Stomach smooth muscle (tissue), 2 donors: ENCODE measurements around the gene KIF25.

ENCODE experiments used
- H3K27ac ChIP-seq: one replicate; pipeline ENCODE4 v1.7.0; 2013; ENCODE audit warnings: mild to moderate bottlenecking, low read length, inconsistent platforms
- H3K27me3 ChIP-seq, 2 donors: one replicate each; pipeline ENCODE4 v1.7.0; 2013; ENCODE audit warnings: low read length in 2 of 2; ENCODE audit not compliant: insufficient read depth in 2 of 2, control insufficient read depth in 1 of 2
- H3K36me3 ChIP-seq, 2 donors: one replicate each; pipeline ENCODE4 v1.7.0; 2013; ENCODE audit warnings: low read length in 2 of 2; ENCODE audit not compliant: control insufficient read depth in 2 of 2, insufficient read depth in 2 of 2
- H3K4me1 ChIP-seq: one replicate; pipeline ENCODE4 v1.7.0; 2013; ENCODE audit warnings: low read length; ENCODE audit not compliant: control insufficient read depth, insufficient read depth
- H3K4me3 ChIP-seq, 2 donors: one replicate each; pipeline ENCODE4 v1.7.0; 2013; ENCODE audit warnings: low read length in 2 of 2
- H3K9ac ChIP-seq, 2 donors: one replicate each; pipeline ENCODE4 v1.7.0; 2013; ENCODE audit warnings: low read length in 2 of 2, mild to moderate bottlenecking in 1 of 2
- H3K9me3 ChIP-seq, 2 donors: one replicate each; pipeline ENCODE4 v1.7.0; 2013; ENCODE audit warnings: low read length in 2 of 2; ENCODE audit not compliant: control insufficient read depth in 2 of 2
- donor health status: healthy.
- donor health status: Pancreatic carcinoma.

KIF25 gene

GRCh38 chr6:168028181-168028580 is 30.7 kb downstream of the KIF25 start:
- H3K4me1 ChIP-seq: no peaks in the 10 kb centered on the region
- no peak overlapping the region for H3K27ac ChIP-seq
- H3K9me3 ChIP-seq: no peaks in the 10 kb centered on the region
- H3K27me3 ChIP-seq: peaks cover 0 to 6% of the 10 kb centered on the region in 2 donors
- H3K9ac ChIP-seq: no peak overlapping the region
- no peak overlapping the region for H3K4me3 ChIP-seq
- H3K36me3 ChIP-seq: no peaks in the 10 kb centered on the region

- H3K27me3 ChIP-seq: peaks cover 0 to 6% of the 10 kb centered on the region in 2 donors
- H3K4me1 ChIP-seq: no peaks in the 10 kb centered on the region
- no peak overlapping the region for H3K4me3 ChIP-seq
- no peak overlapping the region for H3K9ac ChIP-seq
- no peaks in the 10 kb centered on the region for H3K36me3 ChIP-seq
- no peak overlapping the region for H3K27ac ChIP-seq
- H3K9me3 ChIP-seq: no peaks in the 10 kb centered on the region
These were observed 32.2 kb downstream of the KIF25 start for GRCh38 chr6:168029459-168030217.

DNA sequence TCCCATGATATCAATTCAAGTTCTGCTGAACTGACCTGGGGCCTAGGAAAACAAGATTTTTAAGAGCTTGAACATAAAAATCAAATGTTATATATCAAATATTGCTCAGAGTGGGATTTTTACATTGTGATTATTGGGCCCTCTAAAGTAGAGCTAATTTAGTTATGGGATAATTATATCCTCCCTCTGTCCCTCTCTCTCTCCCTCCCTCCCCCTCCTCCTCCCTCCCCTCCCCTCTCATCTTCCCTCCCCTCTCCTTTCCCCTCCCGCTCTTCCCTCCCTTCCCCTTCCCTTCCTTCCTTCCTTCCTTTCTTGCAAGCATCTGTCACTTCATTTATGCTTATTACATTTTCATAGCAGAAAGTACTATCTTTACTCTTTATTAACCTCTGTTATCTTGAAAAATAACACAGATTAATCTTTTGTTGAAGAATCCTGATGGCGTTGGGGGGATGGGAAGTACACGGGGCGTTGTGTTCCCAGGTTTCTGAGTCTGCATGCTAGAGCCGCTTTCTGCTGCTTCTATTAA is 32.8 kb downstream of the KIF25 start:
- peaks cover 0 to 6% of the 10 kb centered on the region in 2 donors for H3K27me3 ChIP-seq
- H3K27ac ChIP-seq: no peak overlapping the region
- H3K4me3 ChIP-seq: no peak overlapping the region
- H3K4me1 ChIP-seq: no peaks in the 10 kb centered on the region
- no peak overlapping the region for H3K9ac ChIP-seq
- H3K9me3 ChIP-seq: no peaks in the 10 kb centered on the region
- H3K36me3 ChIP-seq: no peaks in the 10 kb centered on the region

- peaks cover 6% of the 10 kb centered on the region for H3K4me1 ChIP-seq
- H3K9ac ChIP-seq: no peak overlapping the region
- H3K36me3 ChIP-seq: no peaks in the 10 kb centered on the region
- no peak overlapping the region for H3K27ac ChIP-seq
- no peak overlapping the region for H3K4me3 ChIP-seq
- H3K9me3 ChIP-seq: no peaks in the 10 kb centered on the region
- H3K27me3 ChIP-seq: peaks cover 0 to 1% of the 10 kb centered on the region in 2 donors
These were observed 33.4 kb downstream of the KIF25 start for GRCh38 chr6:168030908-168031307.

GRCh38 chr6:168031411-168031971 is 34.0 kb downstream of the KIF25 start:
- no peaks in the 10 kb centered on the region for H3K27me3 ChIP-seq
- no peak overlapping the region for H3K27ac ChIP-seq
- H3K4me1 ChIP-seq: peaks cover 8% of the 10 kb centered on the region
- no peak overlapping the region for H3K9ac ChIP-seq
- H3K4me3 ChIP-seq: no peak overlapping the region
- no peaks in the 10 kb centered on the region for H3K36me3 ChIP-seq
- no peaks in the 10 kb centered on the region for H3K9me3 ChIP-seq

GRCh38 chr6:168032005-168032760 is 34.7 kb downstream of the KIF25 start:
- Histone ChIP-seq H3K36me3 (no peaks in the 10 kb centered on the region), H3K9ac (no peak overlapping the region), H3K27ac (no peak overlapping the region)

GRCh38 chr6:168033791-168034190 is 36.3 kb downstream of the KIF25 start:
- Histone ChIP-seq H3K27me3 (no peaks in the 10 kb centered on the region), H3K9ac (no peak overlapping the region), H3K4me3 (no peak overlapping the region), H3K36me3 (no peaks in the 10 kb centered on the region), H3K4me1 (peaks cover 8% of the 10 kb centered on the region), H3K27ac (no peak overlapping the region), H3K9me3 (no peaks in the 10 kb centered on the region)

More at GRCh38 chr6:168032005-168032760, 34.7 kb downstream of the KIF25 start:
- no peaks in the 10 kb centered on the region for H3K27me3 ChIP-seq
- peaks cover 8% of the 10 kb centered on the region for H3K4me1 ChIP-seq
- H3K9me3 ChIP-seq: no peaks in the 10 kb centered on the region
- H3K4me3 ChIP-seq: no peak overlapping the region

DNA sequence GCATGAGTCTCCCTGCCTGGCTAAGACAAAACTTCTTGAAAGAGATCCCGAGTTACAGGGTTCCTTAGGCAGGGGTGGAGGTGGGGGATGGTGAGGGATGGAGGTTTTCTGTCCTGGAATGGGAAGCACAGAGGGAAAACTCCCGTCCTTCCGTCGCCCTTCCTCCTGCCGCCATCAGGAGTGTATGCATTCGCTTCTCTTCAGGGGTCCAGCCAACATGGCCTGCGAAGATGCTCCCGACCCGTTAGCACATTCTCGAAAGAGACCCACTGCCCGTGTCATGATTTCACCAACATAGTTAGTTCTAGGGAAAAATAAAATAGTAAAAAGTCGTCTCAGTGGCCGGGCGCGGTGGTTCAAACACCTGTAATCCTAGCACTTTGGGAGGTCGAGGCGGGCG is 37.1 kb downstream of the KIF25 start:
- no peaks in the 10 kb centered on the region for H3K27me3 ChIP-seq
- no peak overlapping the region for H3K27ac ChIP-seq
- H3K9me3 ChIP-seq: peaks cover 0 to 4% of the 10 kb centered on the region in 2 donors
- H3K4me1 ChIP-seq: peaks cover 8% of the 10 kb centered on the region
- H3K9ac ChIP-seq: no peak overlapping the region
- no peaks in the 10 kb centered on the region for H3K36me3 ChIP-seq
- no peak overlapping the region for H3K4me3 ChIP-seq

DNA sequence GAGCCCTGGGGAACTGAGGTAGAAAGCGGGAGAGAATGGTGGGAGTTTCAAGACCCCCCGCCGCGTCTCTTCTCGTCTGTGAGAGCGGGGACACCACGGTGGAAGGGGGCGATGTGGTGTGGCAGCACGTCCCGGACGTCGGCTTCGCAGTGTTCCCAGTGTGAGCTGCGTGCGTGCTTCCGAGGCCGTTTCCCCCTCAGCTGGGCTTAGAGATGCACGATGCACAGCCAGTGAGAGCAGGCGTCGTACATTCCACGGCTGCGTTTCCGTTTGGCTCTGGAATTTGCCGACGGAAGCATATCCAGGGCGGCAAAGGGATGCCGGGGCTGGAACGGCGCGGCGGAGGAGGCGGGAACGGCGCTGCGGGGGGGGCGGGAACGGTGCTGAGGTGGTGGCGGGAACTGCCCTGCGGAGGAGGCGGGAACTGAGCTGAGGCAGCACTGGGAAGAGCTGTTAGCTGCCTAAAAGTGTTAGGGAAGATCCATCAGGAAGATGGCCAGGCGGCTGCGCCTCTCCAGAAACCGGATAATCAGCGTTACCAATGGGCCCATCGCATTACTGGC is 37.7 kb downstream of the KIF25 start:
- Histone ChIP-seq H3K4me1 (peaks cover 8% of the 10 kb centered on the region), H3K9ac (peak overlapping the region; percentile 39 to 47), H3K4me3 (peak overlapping the region; percentile 47 to 78), H3K9me3 (peaks cover 0 to 11% of the 10 kb centered on the region in 2 donors), H3K36me3 (no peaks in the 10 kb centered on the region), H3K27ac (no peak overlapping the region), H3K27me3 (no peaks in the 10 kb centered on the region)

DNA sequence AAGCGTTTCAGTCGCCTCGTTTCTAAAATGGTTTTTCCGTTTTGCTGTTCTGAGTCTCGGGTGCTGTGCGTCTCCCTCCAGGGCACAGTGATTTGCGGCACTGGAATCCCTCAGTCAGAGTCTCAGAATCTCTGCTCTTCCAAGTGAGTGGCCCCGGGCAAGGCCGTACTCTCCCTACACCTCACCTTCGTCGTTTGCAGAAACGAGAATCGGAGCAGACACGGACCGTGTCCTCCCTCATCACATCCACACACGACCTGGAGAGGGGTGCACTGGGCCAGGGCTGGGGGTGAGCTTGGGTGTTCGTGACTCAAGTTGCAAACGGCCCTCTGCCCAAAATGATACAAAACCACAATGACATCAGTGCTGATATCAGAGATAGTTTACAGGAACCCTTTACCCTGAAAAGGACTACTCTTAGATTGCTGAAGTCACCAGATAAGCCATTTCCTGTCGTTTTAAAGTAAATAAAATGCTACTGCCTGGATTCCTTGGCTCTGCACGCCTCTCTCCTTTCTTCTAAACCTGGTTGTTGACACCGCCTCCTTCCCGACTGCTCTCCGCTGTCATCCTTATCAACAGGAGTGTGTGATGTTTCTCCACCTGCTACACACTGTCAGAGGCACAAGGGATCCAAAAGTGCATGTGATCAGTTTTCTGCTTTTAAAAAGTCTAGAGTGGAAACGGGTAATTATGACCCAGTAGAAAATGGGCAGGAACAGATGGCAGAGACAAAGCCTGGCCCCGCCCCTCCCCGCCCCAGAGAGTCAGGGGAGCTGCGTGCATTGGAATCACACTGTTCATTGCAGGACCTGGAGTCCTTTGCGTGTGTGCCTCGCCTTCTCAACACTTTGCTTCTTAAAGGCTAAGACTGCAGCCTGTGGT is 38.4 kb downstream of the KIF25 start:
- H3K9ac ChIP-seq: peak overlapping the region; percentile 39 to 47

More for the DNA sequence above, 38.4 kb downstream of the KIF25 start:
- H3K27me3 ChIP-seq: no peaks in the 10 kb centered on the region
- H3K4me3 ChIP-seq: peak overlapping the region; percentile 47 to 78
- H3K36me3 ChIP-seq: no peaks in the 10 kb centered on the region
- no peak overlapping the region for H3K27ac ChIP-seq
- H3K4me1 ChIP-seq: peaks cover 8% of the 10 kb centered on the region
- peaks cover 0 to 16% of the 10 kb centered on the region in 2 donors for H3K9me3 ChIP-seq
